ENCODE results near the gene RAD54L.

- no peak for TF ChIP-seq EZH2phosphoT487 (IDR thresholded peaks at IDR 0.05; ENCODE audit: insufficient read depth, low read depth)
- no peak for TF ChIP-seq EZH2 (IDR thresholded peaks at IDR 0.05; ENCODE audit: insufficient read depth, poor library complexity, severe bottlenecking)
Measured at GRCh38 chr1:46246548-46247435, 771 bp upstream of the RAD54L start.

Measured in GM23248 (cell line).